ENCODE results near the gene STX1A. TPM values are rescaled to one million over a fixed set of nuclear protein-coding genes. Genes with fewer than 3 reads are reported as not detected.

STX1A gene
- total and polyA plus RNA-seq, 2 of the 8 experiments (the other 6 are each of a cell fraction or from before 2014, with no cell fraction given): 13.5 to 17.5 TPM

GRCh38 chr7:73740771-73741170, 21.3 kb upstream of the STX1A start:
- Histone ChIP-seq H3K36me3 (ENCODE audit: control insufficient read depth in 2 of 4, insufficient read depth in 4 of 4, low read length in 3 of 4) (peaks cover 4 to 13% (median 8%) of the 10 kb centered on the region in 4 experiments; a peak in 5 of 8 replicates), H4K91ac (replicated peaks; ENCODE audit: insufficient read length, low read length) (no peak overlapping the region), H2BK15ac (ENCODE audit: low read length) (no peak overlapping the region), H3K9ac (replicated peaks in 1 of 4; ENCODE audit: extremely low read depth in 1 of 4, low read depth in 3 of 4, low read length in 3 of 4) (no peak overlapping the region; a peak in 2 of 7 replicates), H2BK12ac (ENCODE audit: low read depth, low read length) (peak overlapping the region; percentile 90; the same call in 1 of the 2 replicates), H3K27ac (ENCODE audit: low read depth, low read length) (no peak overlapping the region), H4K8ac (ENCODE audit: extremely low read depth, insufficient read depth, low read length) (no peak overlapping the region), H2BK5ac (ENCODE audit: low read depth, low read length) (no peak overlapping the region), H3K9me3 (ENCODE audit: insufficient read depth in 2 of 2, low read depth in 1 of 2, low read length in 1 of 2) (no peaks in the 10 kb centered on the region), H3K23ac (ENCODE audit: insufficient read length) (no peak overlapping the region), H2AFZ (ENCODE audit: low read length) (no peak overlapping the region), H3K4me1 (replicated peaks in 1 of 4; ENCODE audit: control insufficient read depth in 3 of 4, insufficient read depth in 4 of 4, low read length in 3 of 4) (peaks cover 3 to 39% (median 25%) of the 10 kb centered on the region in 4 experiments), H2BK20ac (ENCODE audit: low read length) (no peak overlapping the region), H4K20me1 (replicated peaks in 1 of 2; ENCODE audit: control insufficient read depth in 1 of 2, insufficient read depth in 2 of 2, low read length in 2 of 2) (peaks cover 8 to 14% of the 10 kb centered on the region in 2 experiments), H3K4me3 (ENCODE audit: extremely low read depth in 1 of 4, insufficient read depth in 2 of 4, low read depth in 3 of 4, low read length in 4 of 4) (no peak overlapping the region), H3K79me2 (ENCODE audit: control insufficient read depth in 1 of 2, insufficient read depth in 2 of 2, low read length in 2 of 2) (peaks cover 0 to 8% of the 10 kb centered on the region in 2 experiments; a peak in 1 of 4 replicates), H3K18ac (ENCODE audit: extremely low read depth, low read length) (no peak overlapping the region), H3K4me2 (ENCODE audit: insufficient read depth in 1 of 2, low read depth in 2 of 2, low read length in 2 of 2) (peak overlapping the region in 1 of 2 experiments; percentile 25; a peak in 3 of 4 replicates), H3K4ac (replicated peaks; ENCODE audit: insufficient read length, low read depth, low read length) (no peak overlapping the region), H3K79me1 (ENCODE audit: low read depth, low read length) (no peaks in the 10 kb centered on the region), H4K5ac (ENCODE audit: insufficient read length, low read depth, low read length) (no peak overlapping the region), H3K23me2 (ENCODE audit: low read depth, low read length) (peaks cover 18% of the 10 kb centered on the region), H2BK120ac (replicated peaks; ENCODE audit: low read depth, low read length) (no peak overlapping the region), H3K27me3 (replicated peaks in 1 of 4; ENCODE audit: control insufficient read depth in 3 of 4, extremely low read depth in 1 of 4, insufficient read depth in 3 of 4, low read length in 3 of 4) (peaks cover 0 to 2% (median 0%) of the 10 kb centered on the region in 4 experiments; a peak in 2 of 7 replicates), H3K56ac (replicated peaks; ENCODE audit: insufficient read length, low read depth, low read length) (no peak overlapping the region), H3K14ac (ENCODE audit: insufficient read length) (no peak overlapping the region), H2AK5ac (ENCODE audit: low read depth, low read length) (peak overlapping the region; percentile 16; the same call in 1 of the 2 replicates)
- 73% methylated on average over 5 of the region's 5 CpGs; no CpG with 5 or more reads in 1 of the 2 experiments for WGBS, 2 experiments (ENCODE audit: extremely low coverage in 1 of 2, insufficient coverage in 1 of 2, insufficient read length in 1 of 2, insufficient replicate concordance in 2 of 2, low coverage in 1 of 2, low lambda C conversion rate in 2 of 2, missing lambda C conversion rate in 1 of 2)
- no peak for DNase-seq (ENCODE audit: low read depth in 1 of 2, low spot score in 2 of 2)
- TF ChIP-seq SRF (IDR thresholded peaks at IDR 0.05; ENCODE audit: low read depth, low read length): peak; percentile 30; the same call in 1 of the 2 replicates
- 0 out of 2 replicates have a peak, but pooled peaks have one; percentile 32 for TF ChIP-seq CREB1 (IDR thresholded peaks at IDR 0.05)
- no peak for TF ChIP-seq TAF1 (IDR thresholded peaks at IDR 0.05; ENCODE audit: low read depth, low read length)
- TF ChIP-seq POLR2A (IDR thresholded peaks at IDR 0.05; ENCODE audit: control extremely low read depth in 1 of 2, low read depth in 2 of 2, low read length in 2 of 2): peak in 1 of 2 experiments; percentile 26; a peak in 1 of 3 replicates
- TF ChIP-seq ASH2L (IDR thresholded peaks at IDR 0.05; ENCODE audit: low read length): peak; percentile 28
- no peak for TF ChIP-seq FOSL1 (IDR thresholded peaks at IDR 0.05; ENCODE audit: insufficient read depth, low read depth, low read length)
- POLR2A ChIA-PET (ENCODE audit: partially characterized antibody): interaction anchor here (0.5 to 9.6 kb wide), 14 partner anchors 13 to 125 kb away, joined by 3 to 82 read pairs (median 4); partner anchors contain the start of genes CLDN3, CLDN4 and METTL27
- no peak for FAIRE-seq
- CTCF ChIA-PET (ENCODE audit: partially characterized antibody): interaction anchor here (0.6 to 11.1 kb wide), 14 partner anchors 8 to 257 kb away, joined by 3 to 87 read pairs (median 4); no protein-coding TSS in a partner anchor

Measured in H1 (cell line).